Body of pancreas (tissue), 4 donors: ENCODE results near the gene STRC.
"Not testable (repeated sequence)": the region's sequence is repeated elsewhere in the genome, so short reads cannot be mapped to it uniquely, and the experiment has no call there.

Experiments used
- POLR2A ChIP-seq, 3 donors: fragments of 450-650 bp; IDR thresholded peaks; one replicate each; pipeline ENCODE4 v1.6.1; 2016; ENCODE audit warnings: antibody characterized with exemption in 3 of 3, mild to moderate bottlenecking in 2 of 3
- TF ChIP-seq, protein P1 (sequence below), 7 experiments: fragments of 450-650 bp in 4 of 7; fragments of 200-600 bp in 3 of 7; sonication (generic) in 3 of 7; IDR thresholded peaks; one replicate each; pipeline ENCODE4 v1.5.1; 2016 to 2019; ENCODE audit warnings: antibody characterized with exemption in 7 of 7

DNA sequence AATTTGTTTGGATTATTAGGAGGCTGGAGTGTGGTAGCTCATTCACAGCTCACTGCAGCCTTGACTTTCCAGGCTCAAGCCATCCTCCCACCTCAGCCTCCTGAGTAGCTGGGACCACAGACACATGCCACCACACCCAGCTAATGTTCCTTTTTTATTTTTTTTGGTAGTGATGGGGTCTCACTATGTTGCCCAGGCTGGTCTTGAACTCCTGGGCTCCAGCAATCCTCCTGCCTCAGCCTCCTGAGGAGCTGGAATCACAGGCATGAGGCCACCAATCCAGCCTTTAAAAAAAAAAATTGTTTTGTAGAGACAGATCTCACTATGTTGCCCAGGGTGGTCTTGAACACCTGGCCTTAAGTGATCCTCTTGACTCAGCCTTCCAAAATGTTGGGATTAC lies 8.3 kb upstream of the STRC start:
- TF ChIP-seq, protein P1, sequence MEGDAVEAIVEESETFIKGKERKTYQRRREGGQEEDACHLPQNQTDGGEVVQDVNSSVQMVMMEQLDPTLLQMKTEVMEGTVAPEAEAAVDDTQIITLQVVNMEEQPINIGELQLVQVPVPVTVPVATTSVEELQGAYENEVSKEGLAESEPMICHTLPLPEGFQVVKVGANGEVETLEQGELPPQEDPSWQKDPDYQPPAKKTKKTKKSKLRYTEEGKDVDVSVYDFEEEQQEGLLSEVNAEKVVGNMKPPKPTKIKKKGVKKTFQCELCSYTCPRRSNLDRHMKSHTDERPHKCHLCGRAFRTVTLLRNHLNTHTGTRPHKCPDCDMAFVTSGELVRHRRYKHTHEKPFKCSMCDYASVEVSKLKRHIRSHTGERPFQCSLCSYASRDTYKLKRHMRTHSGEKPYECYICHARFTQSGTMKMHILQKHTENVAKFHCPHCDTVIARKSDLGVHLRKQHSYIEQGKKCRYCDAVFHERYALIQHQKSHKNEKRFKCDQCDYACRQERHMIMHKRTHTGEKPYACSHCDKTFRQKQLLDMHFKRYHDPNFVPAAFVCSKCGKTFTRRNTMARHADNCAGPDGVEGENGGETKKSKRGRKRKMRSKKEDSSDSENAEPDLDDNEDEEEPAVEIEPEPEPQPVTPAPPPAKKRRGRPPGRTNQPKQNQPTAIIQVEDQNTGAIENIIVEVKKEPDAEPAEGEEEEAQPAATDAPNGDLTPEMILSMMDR (IDR thresholded peaks at IDR 0.05) = not testable (repeated sequence)
- TF ChIP-seq POLR2A (IDR thresholded peaks at IDR 0.05) = not testable (repeated sequence)
